GM12865 (cell line): ENCODE results near the gene ARHGEF38.

Experiments
- DNase-seq: peaks from one replicate; pipeline ENCODE4 v3.0.0; 2010; ENCODE audit warnings: low read depth
- H3K4me3 ChIP-seq: 2 replicates; pipeline ENCODE4 v1.5.1; 2011; ENCODE audit warnings: mild to moderate bottlenecking, low read depth, low read length, control low read depth
- TF ChIP-seq, protein P1 (sequence below): IDR thresholded peaks from 2 replicates; pipeline ENCODE4 v1.5.1; 2011; ENCODE audit warnings: low read length, control low read depth, low read depth, inconsistent platforms; ENCODE audit not compliant: insufficient read depth; ENCODE audit errors: missing control alignments

Gene ARHGEF38

DNA sequence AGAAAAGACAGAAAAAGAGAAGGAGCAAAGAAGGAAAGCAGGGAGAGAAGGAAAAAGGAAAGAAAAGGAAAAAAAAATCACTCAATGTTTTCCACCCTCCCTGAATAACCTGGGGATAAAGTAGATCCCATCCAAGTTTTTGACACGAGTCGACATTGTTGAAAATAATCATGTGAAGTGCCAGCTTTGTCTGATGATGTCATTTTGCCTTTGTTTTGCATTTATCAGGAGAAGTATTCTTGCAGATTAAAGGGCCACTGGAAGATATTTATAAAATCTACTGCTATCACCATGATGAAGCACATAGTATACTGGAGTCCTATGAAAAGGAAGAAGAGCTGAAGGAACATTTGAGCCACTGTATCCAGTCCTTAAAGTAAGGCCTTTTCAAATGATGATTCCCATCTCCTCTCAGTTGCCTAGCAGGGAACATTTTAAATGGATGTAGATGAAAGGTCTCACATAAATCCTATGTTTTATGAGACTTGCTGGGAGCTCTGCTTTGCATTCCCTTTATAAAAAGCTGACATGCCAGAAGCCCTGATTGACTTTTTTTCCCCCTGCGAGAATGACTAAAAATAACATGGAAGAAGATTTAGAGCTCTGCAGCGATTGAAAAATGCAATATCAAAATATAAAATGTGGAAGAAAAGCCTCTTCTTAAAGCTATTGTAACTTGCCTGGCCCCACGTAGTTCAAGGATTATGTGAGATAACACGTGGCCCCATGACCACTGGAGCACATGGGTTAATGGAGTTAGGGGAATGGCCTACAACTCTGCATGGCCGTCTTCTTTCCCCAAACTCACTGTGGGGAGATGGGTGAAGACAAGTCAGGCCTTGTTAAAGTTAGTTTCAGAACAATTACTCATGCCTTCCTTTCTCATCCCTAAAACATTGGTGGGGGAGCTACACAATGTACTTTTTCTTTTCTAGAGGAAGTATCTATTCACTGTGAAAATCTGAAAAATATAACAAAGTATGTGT is 78.5 kb downstream of the ARHGEF38 start:
- TF ChIP-seq, protein P1, sequence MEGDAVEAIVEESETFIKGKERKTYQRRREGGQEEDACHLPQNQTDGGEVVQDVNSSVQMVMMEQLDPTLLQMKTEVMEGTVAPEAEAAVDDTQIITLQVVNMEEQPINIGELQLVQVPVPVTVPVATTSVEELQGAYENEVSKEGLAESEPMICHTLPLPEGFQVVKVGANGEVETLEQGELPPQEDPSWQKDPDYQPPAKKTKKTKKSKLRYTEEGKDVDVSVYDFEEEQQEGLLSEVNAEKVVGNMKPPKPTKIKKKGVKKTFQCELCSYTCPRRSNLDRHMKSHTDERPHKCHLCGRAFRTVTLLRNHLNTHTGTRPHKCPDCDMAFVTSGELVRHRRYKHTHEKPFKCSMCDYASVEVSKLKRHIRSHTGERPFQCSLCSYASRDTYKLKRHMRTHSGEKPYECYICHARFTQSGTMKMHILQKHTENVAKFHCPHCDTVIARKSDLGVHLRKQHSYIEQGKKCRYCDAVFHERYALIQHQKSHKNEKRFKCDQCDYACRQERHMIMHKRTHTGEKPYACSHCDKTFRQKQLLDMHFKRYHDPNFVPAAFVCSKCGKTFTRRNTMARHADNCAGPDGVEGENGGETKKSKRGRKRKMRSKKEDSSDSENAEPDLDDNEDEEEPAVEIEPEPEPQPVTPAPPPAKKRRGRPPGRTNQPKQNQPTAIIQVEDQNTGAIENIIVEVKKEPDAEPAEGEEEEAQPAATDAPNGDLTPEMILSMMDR, result no peak
- no peak for DNase-seq
- no peak overlapping the region for H3K4me3 ChIP-seq

DNA sequence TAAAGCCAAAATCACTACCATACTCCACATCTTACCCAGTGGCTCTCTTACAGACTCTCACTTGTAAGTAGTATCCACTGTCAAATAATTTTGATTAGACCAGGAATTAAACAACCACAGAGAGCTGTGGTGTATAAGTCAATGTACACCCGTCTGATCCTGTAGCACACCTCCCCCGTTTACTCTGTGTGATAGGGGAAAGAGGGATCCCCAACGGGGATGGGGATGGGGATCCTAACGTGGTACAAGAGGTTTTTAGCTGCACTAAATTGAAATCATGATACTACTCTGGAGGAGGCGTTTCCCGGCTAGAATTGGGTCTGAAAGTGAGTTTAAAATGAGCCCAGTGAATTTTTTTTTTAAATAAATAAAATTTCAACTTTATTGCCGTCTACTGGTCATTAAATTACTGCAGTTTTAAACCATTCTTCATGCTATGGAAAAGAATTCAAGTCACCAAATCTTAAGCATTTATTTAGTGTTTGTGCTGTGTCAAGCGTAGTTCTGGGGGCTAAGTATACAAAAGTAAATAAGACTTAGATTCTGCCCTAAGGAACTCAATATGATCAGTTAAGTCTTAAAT is 79.5 kb downstream of the ARHGEF38 start:
- no peak for DNase-seq
- no peak overlapping the region for H3K4me3 ChIP-seq
- TF ChIP-seq, protein P1, result no peak

DNA sequence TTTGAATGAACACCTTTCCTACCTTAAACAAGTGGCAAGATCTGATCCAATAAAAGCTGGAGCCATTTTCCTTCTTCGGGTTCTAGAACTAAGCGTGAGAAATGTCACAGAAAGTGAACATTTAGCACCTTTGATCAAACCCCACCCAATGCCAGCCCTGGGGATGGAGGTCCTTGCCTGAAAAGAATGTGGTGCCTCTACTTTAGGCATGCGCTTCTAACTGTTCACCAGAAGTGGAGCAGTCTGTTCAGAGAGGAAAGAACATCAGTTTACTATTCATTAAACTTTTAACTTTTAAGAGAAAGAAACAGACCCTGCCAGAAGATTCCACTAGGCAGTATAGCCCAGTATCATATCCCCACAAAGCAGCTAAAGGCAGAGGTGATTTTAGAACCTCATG is 80.2 kb downstream of the ARHGEF38 start:
- TF ChIP-seq, protein P1, result no peak
- DNase-seq, result no peak
- no peak overlapping the region for H3K4me3 ChIP-seq

DNA sequence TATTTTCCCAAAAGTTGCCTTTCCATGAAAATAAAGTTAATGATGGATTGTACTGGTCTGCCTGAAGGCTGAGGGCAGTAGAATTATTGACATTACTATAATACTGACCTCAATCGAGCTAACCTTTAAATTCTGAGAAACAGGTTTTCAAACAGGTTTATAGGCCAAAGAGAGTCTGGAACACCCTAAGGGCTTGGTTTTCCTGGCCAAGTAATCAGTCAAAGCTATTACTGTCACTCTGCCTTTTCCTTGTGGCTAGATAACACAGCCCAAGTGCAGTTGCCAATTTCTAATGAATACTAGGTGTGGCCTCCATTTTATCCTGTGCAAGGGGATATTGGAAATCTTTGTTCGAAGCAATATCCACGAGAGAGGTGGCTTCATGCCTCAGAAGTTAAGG is 80.8 kb downstream of the ARHGEF38 start:
- TF ChIP-seq, protein P1, result no peak
- no peak overlapping the region for H3K4me3 ChIP-seq
- no peak for DNase-seq

DNA sequence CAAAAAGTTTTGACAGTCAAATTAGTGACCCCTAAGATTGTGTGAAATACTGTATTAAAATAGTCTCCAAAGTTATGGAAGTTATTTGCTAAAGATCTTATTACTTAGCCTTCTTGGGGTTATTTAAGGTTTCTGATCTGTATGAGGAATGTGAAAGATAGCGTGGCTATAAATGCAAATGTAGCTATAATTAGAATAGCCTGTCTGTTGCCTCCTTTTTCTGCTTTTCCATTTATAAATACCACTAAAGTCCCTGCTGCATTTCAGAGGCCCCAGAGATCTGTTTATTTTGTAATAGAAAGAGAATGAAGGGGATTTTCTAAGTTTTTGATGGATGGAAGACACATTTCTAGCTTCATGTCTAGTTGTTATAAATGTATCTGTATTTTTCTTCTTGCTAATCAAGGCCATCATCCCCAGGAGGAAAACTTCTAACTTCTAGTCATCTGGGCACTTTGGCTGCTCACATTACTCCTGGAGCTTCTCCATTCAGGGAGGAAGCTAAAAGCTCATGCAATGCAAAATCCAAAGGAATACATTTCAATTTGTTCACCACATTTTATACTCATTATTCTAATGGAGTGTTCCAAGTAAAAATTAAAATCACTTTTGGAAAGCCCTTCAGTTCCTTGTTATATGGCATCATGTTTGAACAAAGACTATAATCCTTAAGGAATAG is 82.1 kb downstream of the ARHGEF38 start:
- no peak overlapping the region for H3K4me3 ChIP-seq
- no peak for DNase-seq
- TF ChIP-seq, protein P1, result no peak

DNA sequence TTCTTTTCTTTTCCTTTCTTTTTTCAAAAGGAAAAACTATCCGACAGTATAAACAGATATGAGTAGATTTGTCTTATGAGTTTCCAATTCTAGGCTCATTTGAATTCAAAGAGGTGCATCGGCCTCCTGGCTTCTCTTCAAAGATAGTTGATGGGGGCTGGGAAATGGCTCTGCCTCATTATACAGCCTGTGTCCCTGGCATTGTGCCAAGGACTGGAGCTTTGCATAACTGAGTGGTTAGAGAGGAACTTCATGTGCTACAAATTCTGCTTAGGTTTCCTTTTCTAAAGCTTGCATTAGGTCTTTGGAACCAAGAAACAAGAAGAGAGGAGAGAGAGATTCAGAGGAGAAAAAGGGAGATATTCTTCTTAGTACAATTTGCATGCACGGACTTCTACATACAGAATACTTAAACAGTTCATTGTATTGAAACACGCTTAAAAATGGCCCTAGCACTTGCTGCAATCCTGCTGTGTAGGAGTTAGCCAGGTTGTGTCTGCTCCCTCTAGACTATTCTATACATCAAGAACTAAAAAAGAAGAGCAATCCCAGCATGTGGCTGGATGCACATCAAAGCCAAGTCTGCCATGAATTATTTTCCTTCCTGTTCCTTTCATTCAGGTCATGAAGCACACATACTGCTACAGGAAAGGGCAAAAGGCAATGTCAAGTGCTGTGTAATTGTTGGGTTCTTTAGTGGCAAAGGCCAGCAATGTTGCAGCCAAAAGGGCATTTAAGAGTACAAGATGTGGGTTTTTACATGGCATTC is 85.2 kb downstream of the ARHGEF38 start:
- DNase-seq, result peak; percentile 76
- H3K4me3 ChIP-seq, result no peak overlapping the region
- TF ChIP-seq, protein P1, result no peak
